WTC11 (cell line): ENCODE data around the gene CTPS2.

Experiments
- CTCF ChIP-seq: fragments of 200-600 bp; IDR thresholded peaks from 2 replicates; pipeline ENCODE4 v1.8.0; 2022; ENCODE audit warnings: antibody characterized with exemption
- IRF2 ChIP-seq: sonication (generic); formaldehyde crosslinking; IDR thresholded peaks from 2 replicates; pipeline ENCODE4 v1.8.0; 2022; ENCODE audit warnings: low read depth, missing genetic modification reagents, borderline replicate concordance
- ZNF121 ChIP-seq: sonication (generic); formaldehyde crosslinking; IDR thresholded peaks from 2 replicates; pipeline ENCODE4 v1.8.0; 2023; ENCODE audit warnings: missing genetic modification reagents
- ZNF425 ChIP-seq: fragments of 250-450 bp; sonication (Bioruptor Pico); conservative IDR thresholded peaks from 2 replicates; pipeline ENCODE4 v1.9.0; 2021; ENCODE audit warnings: mild to moderate bottlenecking
- ZSCAN18 ChIP-seq: fragments of 250-450 bp; sonication (Bioruptor Pico); IDR thresholded peaks from 2 replicates; pipeline ENCODE4 v2.1.2; 2022; ENCODE audit warnings: mild to moderate bottlenecking, moderate library complexity

- no peak for TF ChIP-seq ZSCAN18 (CRISPR knock-in tag)
- no peak for TF ChIP-seq CTCF
- no peak for TF ChIP-seq ZNF121 (CRISPR knock-in tag)
- TF ChIP-seq ZNF425 (CRISPR knock-in tag): no peak
- TF ChIP-seq IRF2 (CRISPR knock-in tag): no peak
Observed at GRCh38 chrX:16666541-16666940, 45.9 kb downstream of the CTPS2 start.
